ENCODE data around the gene ALCAM.

- TF ChIP-seq CTCF (IDR thresholded peaks at IDR 0.05), result no peak
- TF ChIP-seq POLR2A (IDR thresholded peaks at IDR 0.05), result no peak
- no peak for TF ChIP-seq POLR2AphosphoS5 (IDR thresholded peaks at IDR 0.05)
- TF ChIP-seq EP300 (IDR thresholded peaks at IDR 0.05), result no peak
Observed at GRCh38 chr3:105480768-105481167, 114.1 kb downstream of the ALCAM start.

Data from stomach (tissue), 4 donors.